CD4-positive, alpha-beta T cell treated with Interleukin-1 beta for 1 hour (primary cell): ENCODE data around the gene PRKD1.
"Not testable (repeated sequence)": the region's sequence is repeated elsewhere in the genome, so short reads cannot be mapped to it uniquely, and the experiment has no call there.

Experiments used
- DNase-seq, 2 donors: peaks; one replicate each; pipeline ENCODE4 v3.0.0-alpha.2; 2020 to 2022

PRKD1 gene

GRCh38 chr14:29898470-29898869 lies 29.2 kb downstream of the PRKD1 start:
- no peak for DNase-seq

DNA sequence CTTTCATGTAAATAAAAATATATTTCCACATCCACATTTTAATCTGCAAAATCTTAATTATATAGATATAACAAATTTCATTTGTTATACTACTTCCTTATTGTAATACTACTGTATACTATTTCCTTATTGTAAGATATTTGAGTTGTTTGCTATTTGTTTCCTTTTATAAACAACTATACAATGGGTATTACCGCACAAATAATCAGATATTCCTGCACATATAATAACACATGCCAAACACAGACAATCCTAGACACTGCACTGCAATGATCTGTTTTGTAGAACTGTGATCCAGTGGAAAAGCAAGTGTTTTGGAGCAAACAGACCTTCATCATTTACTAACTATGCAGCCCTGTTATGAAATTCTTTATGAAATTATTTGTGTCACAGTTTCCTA lies 30.5 kb downstream of the PRKD1 start:
- no peak for DNase-seq

GRCh38 chr14:29896354-29896821 lies 31.3 kb downstream of the PRKD1 start:
- DNase-seq, result no peak

- DNase-seq, result no peak
These were observed 32.0 kb downstream of the PRKD1 start for GRCh38 chr14:29895591-29896083.

- no peak for DNase-seq
These were observed 33.7 kb downstream of the PRKD1 start for GRCh38 chr14:29893989-29894388.

DNA sequence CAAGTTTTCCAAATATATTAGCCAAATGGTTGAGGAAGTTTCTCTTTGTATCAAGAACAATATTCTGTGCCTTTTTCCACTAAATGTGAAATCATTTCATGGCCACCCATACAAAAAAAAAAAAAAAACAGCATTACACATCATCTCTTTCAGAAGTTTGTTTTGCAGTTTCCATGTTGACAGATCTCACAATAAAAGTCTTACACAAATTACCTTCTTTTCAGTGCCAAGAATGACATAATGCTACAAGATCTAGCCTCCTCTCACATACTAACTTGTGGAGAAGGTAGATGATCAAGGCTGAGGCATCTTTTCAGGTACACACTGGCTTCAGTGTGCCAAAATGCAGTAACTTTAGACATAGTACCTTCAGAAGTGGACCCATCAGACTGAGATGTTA lies 35.3 kb downstream of the PRKD1 start:
- DNase-seq, result no peak

- DNase-seq, result no peak
These were observed 41.7 kb downstream of the PRKD1 start for GRCh38 chr14:29885988-29886387.

DNA sequence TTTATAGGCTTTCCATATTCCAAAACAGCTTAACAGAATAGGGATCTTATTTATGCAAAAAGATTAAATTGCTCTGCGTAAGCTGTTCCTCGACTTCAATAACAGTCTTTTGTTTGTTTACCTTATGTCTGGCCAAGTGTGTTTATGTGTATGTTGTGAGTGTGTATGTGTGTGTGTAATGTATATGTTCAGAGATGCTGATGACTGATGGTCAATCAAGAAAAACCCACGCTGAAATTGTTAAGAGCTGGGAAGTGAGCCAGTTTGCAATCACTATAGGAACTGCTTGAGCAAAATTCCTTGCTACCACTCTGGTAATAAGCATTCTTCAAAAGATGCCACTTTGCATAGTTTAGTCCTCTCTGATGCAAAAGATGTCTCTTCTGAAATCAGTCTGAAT lies 59.6 kb downstream of the PRKD1 start:
- no peak for DNase-seq

- DNase-seq, result no peak
These were observed 62.3 kb downstream of the PRKD1 start for GRCh38 chr14:29865299-29865698.

- DNase-seq, result no peak
These were observed 65.7 kb downstream of the PRKD1 start for GRCh38 chr14:29861996-29862395.

GRCh38 chr14:29858299-29858698 lies 69.3 kb downstream of the PRKD1 start:
- no peak for DNase-seq

- no peak for DNase-seq
These were observed 70.1 kb downstream of the PRKD1 start for GRCh38 chr14:29857551-29857950.

DNA sequence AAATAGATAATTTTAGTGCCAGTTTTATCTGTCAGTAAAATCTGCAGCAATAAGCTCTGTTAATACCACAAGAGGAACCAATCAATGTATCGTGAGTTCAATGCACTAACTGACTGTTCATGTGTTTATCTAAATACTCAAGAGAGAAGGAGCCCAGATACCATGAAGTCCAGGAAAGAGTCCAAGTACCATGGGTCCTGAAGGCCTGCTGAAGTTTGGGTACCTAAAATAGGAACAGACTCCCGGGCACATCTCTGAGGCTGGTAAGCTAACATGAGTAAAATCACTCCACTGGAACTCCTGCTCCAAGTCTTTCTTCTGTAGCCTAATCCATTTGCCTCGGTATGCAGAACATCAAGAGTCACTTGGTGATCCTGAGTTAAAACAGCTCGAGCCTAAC lies 71.1 kb downstream of the PRKD1 start:
- DNase-seq, result no peak

- DNase-seq, result not testable (repeated sequence)
These were observed 74.0 kb downstream of the PRKD1 start for GRCh38 chr14:29853691-29854090.

- DNase-seq, result no peak
These were observed 74.4 kb downstream of the PRKD1 start for GRCh38 chr14:29853272-29853671.

DNA sequence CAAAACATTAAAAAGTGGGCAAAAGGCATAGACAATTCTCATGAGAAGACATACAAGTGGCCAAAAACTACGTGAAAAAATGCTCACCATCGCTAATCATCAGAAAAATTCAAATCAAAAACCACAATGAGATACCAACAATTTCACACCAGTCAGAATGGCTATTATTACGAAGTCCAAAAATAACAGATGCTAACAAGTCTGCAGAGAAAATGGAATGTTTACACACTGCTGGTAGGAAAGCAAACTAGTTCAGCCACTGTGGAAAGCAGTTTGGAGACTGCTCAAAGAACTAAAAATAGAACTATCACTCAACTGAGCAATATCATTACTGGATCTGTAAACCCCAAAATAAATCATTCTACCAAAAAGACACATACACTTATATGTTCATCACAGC lies 76.2 kb downstream of the PRKD1 start:
- DNase-seq, result no peak

DNA sequence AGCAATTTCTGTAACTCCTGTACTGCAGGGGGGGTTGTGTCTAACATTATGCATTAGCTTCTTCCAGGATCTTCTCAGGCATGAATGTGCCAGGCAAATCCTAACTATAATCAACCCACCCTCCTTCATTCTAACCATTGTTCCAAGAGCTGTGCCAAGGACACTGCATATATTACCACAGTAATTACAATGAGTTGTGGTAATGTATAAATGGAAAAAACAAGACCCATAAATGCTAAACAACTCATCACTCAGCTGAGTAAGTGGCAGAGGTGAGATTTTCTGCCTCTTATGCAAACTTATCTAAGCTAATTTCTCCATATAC lies 80.6 kb downstream of the PRKD1 start:
- no peak for DNase-seq

DNA sequence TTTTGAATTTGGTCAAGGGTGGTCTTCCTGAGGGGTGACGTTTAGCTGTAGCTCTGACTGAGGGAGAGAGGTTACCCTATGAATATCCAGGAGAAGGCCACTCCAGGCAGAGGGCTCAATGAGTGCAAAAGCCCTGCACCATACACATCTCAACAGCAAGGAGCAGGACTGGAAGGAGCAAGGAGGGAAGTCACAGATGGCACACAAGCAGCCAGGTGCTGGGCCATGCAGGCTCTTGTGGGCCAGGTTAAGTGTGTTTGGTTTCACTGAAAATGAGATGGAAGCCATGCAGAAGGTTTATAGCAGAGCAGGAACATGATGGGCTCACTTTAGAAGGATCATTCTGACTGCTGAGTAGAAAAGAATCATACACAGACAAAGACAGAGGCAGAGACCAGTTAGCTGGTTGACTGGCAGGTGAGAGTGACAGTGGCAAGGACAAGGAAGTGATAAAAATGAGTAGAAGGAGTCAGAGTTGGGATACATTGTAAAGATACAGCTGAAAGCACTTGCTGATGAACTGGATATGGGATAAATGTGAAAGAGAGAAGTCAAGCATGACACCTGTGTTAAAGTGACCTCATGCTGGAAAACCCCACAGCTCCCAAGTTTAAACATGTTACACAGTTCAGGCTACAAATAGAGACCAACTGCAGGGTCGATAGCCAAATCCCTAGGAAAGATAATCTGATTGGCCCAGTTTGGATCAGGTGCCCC lies 81.2 kb downstream of the PRKD1 start:
- DNase-seq, result no peak

- DNase-seq, result no peak
These were observed 83.7 kb downstream of the PRKD1 start for GRCh38 chr14:29843981-29844380.

GRCh38 chr14:29842228-29842627 lies 85.4 kb downstream of the PRKD1 start:
- DNase-seq, result no peak

GRCh38 chr14:29840369-29840892 lies 87.2 kb downstream of the PRKD1 start:
- not testable (repeated sequence) for DNase-seq

DNA sequence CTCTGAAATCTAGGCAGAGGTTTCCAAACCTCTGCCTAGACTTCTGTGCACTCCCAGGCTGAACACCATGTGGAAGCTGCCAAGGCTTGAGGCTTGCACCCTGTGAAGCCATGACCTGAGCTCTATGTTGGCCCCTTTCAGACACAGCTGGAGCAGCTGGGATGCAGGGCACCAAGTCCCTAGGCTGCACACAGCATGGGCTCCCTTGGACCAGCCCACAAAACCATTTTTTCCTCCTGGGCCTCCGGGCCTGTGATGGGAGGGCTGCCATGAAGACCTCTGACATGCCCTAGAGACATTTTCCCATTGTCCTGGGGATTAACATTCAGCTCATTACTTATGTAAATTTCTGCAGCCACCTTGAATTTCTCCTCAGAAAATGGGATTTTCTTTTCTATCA lies 88.0 kb downstream of the PRKD1 start:
- DNase-seq, result not testable (repeated sequence)

- no peak for DNase-seq
These were observed 88.9 kb downstream of the PRKD1 start for GRCh38 chr14:29838752-29839151.

- no peak for DNase-seq
These were observed 91.3 kb downstream of the PRKD1 start for GRCh38 chr14:29836395-29836794.

- DNase-seq, result no peak
These were observed 95.6 kb downstream of the PRKD1 start for GRCh38 chr14:29832042-29832441.
